Naive B cell (primary cell): Measurements from ENCODE around the gene CENPX. TPM values are rescaled to one million over a fixed set of nuclear protein-coding genes. Genes with fewer than 3 reads are reported as not detected.

Source experiments
- ATAC-seq, 2 donors: fragments of 150-1000 bp; cut with Tn5 transposase; 2 replicates each; pipeline ENCODE4 v1.10.0; 2021; ENCODE audit warnings: low read depth in 2 of 2, mild to moderate bottlenecking in 2 of 2, moderate library complexity in 2 of 2
- DNase-seq: peaks from one replicate; pipeline ENCODE4 v3.0.0; 2022
- H3K27ac Mint-ChIP-seq, 6 donors: one replicate each; pipeline ENCODE4 v1.8.0; 2020 to 2022; ENCODE audit warnings: mild to moderate bottlenecking in 6 of 6, mixed read lengths in 6 of 6, moderate library complexity in 5 of 6, inconsistent platforms in 2 of 6
- H3K27me3 Mint-ChIP-seq, 3 donors: one replicate each; pipeline ENCODE4 v1.8.0; 2021 to 2022; ENCODE audit warnings: mixed read lengths in 3 of 3, mild to moderate bottlenecking in 1 of 3
- H3K36me3 Mint-ChIP-seq, 2 donors: one replicate each; pipeline ENCODE4 v1.8.0; 2020 to 2022; ENCODE audit warnings: mixed read lengths in 2 of 2, inconsistent platforms in 1 of 2, mild to moderate bottlenecking in 1 of 2
- H3K4me1 Mint-ChIP-seq, 3 donors: one replicate each; pipeline ENCODE4 v1.8.0; 2020 to 2022; ENCODE audit warnings: mixed read lengths in 3 of 3, inconsistent platforms in 1 of 3, mild to moderate bottlenecking in 1 of 3, moderate library complexity in 1 of 3
- H3K4me3 Mint-ChIP-seq, 8 donors: one replicate each; pipeline ENCODE4 v1.8.0; 2020 to 2022; ENCODE audit warnings: mild to moderate bottlenecking in 8 of 8, mixed read lengths in 8 of 8, moderate library complexity in 8 of 8, inconsistent platforms in 2 of 8
- H3K9me3 Mint-ChIP-seq, 7 donors: one replicate each; pipeline ENCODE4 v1.8.0; 2020 to 2022; ENCODE audit warnings: mixed read lengths in 7 of 7, mild to moderate bottlenecking in 5 of 7, inconsistent platforms in 2 of 7, moderate library complexity in 1 of 7
- polyA plus RNA-seq, 6 donors: library from polyadenylated mRNA; unstranded; fragments of 300-500 nt; fragmentation: Illumina TruSeq; gene quantifications; one replicate each; pipeline ENCODE4 v1.2.3, GENCODE V29; 2021; ENCODE audit warnings: low read depth in 6 of 6

Gene CENPX
- polyA plus RNA-seq, 6 donors from 2014 or later, result 52.6 to 77.6 (median 58.3) TPM

DNA sequence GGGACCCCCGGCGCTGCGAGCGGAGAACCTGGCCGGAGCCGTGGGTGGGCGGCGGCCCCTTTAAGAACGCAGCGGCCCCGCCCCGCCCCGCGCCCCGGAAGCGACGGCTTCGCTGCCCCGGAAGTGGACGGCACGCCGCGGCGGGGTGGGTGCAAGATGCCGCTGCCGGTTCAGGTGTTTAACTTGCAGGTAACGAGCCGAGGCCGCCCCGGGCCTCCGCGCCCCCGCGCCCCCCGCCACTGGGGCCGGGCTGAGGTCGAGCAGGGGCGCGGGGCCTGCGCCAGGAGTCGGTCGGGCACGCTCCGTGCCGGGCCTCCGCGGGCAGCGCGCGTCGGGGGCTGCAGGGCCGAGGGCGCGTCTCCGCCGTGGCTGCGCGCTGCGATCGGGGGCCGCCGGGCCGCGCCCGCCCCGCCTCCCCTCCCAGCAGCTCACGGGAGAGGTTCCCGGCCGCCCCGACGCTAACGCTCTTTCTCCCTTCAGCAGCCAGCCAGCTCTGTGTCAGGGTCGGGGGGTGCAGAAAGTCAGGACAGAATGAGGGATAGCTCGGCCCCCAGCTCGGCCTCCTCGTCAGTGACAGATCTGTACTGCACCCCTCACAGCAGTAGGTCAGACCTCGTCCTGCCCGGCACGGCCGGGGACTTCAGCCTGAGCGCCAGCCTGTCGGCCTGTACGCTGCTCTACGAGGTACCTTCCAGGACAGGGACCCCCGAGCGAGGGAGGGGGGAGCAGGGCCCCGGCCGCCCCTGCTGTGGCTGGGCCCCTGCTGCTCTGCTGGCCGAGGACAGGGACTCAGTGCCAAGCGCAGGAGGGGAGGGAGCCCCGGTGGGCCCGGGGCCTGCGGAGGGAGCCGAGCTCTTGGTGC is 29.3 kb upstream of the CENPX start, which contains the start of the genes GPS1 and RFNG:
Gene GPS1, plus strand, starts transcription at position 123 of the 862 bp plus-strand sequence. Its CDS starts 34 bp downstream, at position 157.
Gene RFNG, minus strand, starts transcription at position 36 of the 862 bp plus-strand sequence. CDS start 45 bp downstream, outside the sequence.
- H3K27me3 Mint-ChIP-seq, result no peaks in the 10 kb centered on the region
- H3K27ac Mint-ChIP-seq, result peak within 1 kb of the TSS in 4 of 6 donors; percentile 47 to 97 (median 80)
- ATAC-seq (peak; percentile 95 to 96), DNase-seq (peak; percentile 74)
- H3K36me3 Mint-ChIP-seq, result no peaks in the 10 kb centered on the region
- peaks cover 8 to 18% (median 10%) of the 10 kb centered on the region in 3 donors for H3K4me1 Mint-ChIP-seq
- peak within 1 kb of the TSS; percentile 76 to 92 (median 86) for H3K4me3 Mint-ChIP-seq
- no peaks in the 10 kb centered on the region for H3K9me3 Mint-ChIP-seq

- Mint-ChIP-seq H3K27me3 (no peaks in the 10 kb centered on the region), H3K4me1 (peaks cover 8 to 18% (median 10%) of the 10 kb centered on the region in 3 donors), H3K27ac (peak overlapping the region in 3 of 6 donors; percentile 79 to 97 (median 81)), H3K4me3 (peak overlapping the region; percentile 47 to 91 (median 86)), H3K36me3 (no peaks in the 10 kb centered on the region), H3K9me3 (no peaks in the 10 kb centered on the region)
- ATAC-seq, result peak; percentile 20 to 26
- no peak for DNase-seq
Measured at GRCh38 chr17:82050761-82051641, 28.3 kb upstream of the CENPX start.

DNA sequence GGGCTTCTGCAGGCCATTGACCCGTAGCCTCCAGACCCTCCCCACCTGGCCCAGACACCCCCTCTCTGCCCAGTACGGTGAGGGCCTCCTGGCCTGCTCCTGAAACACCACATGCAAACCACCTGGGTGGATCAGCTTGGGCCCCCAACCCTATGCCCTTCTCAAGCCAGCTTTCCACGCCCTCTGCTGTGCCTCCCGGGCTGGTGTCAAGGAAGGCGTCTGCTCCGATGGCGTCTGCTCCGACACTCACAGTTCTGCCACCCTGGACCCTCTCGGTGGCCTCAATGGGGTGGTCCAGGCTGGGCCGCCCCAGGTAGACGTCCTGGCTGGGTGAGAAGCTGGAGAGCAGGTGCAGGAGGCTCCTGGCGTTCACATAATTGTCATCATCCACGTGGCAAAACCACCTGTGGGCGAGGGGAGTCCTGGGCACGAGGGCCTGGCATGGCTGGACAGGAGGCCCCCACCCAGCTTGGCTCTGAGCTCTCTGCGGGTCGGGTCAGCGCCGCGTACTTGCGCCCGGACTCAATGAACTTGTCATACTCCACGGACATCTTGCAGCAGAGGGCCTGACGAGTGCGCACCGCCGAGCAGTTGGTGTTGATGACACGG is 27.6 kb upstream of the CENPX start:
- no peaks in the 10 kb centered on the region for H3K27me3 Mint-ChIP-seq
- DNase-seq (no peak), ATAC-seq (no peak)
- H3K4me1 Mint-ChIP-seq, result peaks cover 8 to 18% (median 10%) of the 10 kb centered on the region in 3 donors
- peak overlapping the region in 7 of 8 donors; percentile 47 to 91 (median 88) for H3K4me3 Mint-ChIP-seq
- no peaks in the 10 kb centered on the region for H3K36me3 Mint-ChIP-seq
- peak overlapping the region in 1 of 6 donors; percentile 79 for H3K27ac Mint-ChIP-seq
- H3K9me3 Mint-ChIP-seq, result no peaks in the 10 kb centered on the region

- H3K36me3 Mint-ChIP-seq, result no peaks in the 10 kb centered on the region
- H3K27ac Mint-ChIP-seq, result peak overlapping the region in 1 of 6 donors; percentile 56
- peak overlapping the region in 1 of 8 donors; percentile 64 for H3K4me3 Mint-ChIP-seq
Measured at GRCh38 chr17:82049521-82049971, 26.9 kb upstream of the CENPX start.

DNA sequence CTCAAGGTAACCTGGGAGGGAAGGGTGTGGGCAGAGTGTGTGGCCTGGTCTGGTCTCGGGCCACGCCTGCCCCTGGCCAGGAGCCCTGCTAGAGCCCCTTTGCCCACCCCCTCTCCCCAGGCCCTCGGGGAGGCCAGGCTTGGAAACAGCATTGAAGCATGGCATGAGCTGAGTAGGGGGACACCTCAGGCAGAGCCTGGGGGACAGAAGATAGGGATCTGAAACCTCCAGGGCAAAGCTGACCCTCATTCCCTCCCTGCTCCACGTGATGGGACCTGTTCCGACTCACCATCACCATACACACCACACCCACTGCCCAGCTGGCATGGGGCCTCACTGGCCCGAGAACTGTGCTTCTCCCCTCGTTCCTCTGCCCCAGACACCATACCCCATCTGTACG is 26.4 kb upstream of the CENPX start:
- Mint-ChIP-seq H3K36me3 (no peaks in the 10 kb centered on the region), H3K27me3 (no peaks in the 10 kb centered on the region), H3K27ac (peak overlapping the region in 1 of 6 donors; percentile 56), H3K4me1 (peaks cover 6 to 18% (median 8%) of the 10 kb centered on the region in 3 donors), H3K9me3 (no peaks in the 10 kb centered on the region), H3K4me3 (peak overlapping the region in 2 of 8 donors; percentile 64)
- DNase-seq (no peak), ATAC-seq (no peak)

More at GRCh38 chr17:82049521-82049971, 26.9 kb upstream of the CENPX start:
- no peaks in the 10 kb centered on the region for H3K27me3 Mint-ChIP-seq
- DNase-seq (no peak), ATAC-seq (no peak)
- H3K9me3 Mint-ChIP-seq, result no peaks in the 10 kb centered on the region
- peaks cover 6 to 18% (median 8%) of the 10 kb centered on the region in 3 donors for H3K4me1 Mint-ChIP-seq

DNA sequence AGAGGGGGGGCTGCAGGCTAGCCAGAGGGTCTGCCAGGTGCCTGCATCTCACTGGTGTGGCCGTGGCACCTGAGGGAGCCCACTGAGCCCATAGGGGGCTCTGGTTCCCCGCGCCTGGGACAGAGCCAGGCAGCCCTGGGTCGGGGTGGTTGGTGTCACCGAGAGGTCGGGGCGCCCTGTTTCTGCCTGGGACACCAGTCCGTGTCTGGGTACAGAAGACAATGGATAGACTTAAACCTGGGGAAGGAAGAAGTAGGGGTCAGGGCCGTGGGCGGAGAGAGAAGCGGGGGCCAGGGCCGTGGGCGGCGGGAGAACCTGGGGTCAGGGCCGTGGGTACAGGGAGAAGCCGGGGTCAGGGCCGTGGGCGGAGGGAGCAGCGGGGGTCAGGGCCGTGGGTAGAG is 25.9 kb upstream of the CENPX start:
- Mint-ChIP-seq H3K4me1 (peaks cover 6 to 18% (median 8%) of the 10 kb centered on the region in 3 donors), H3K36me3 (no peaks in the 10 kb centered on the region), H3K9me3 (no peaks in the 10 kb centered on the region), H3K4me3 (peak overlapping the region in 4 of 8 donors; percentile 28 to 74 (median 46)), H3K27ac (no peak overlapping the region), H3K27me3 (no peaks in the 10 kb centered on the region)
- ATAC-seq, result no peak
- DNase-seq, result no peak

GRCh38 chr17:82047914-82048570 is 25.4 kb upstream of the CENPX start:
- no peaks in the 10 kb centered on the region for H3K27me3 Mint-ChIP-seq
- no peaks in the 10 kb centered on the region for H3K36me3 Mint-ChIP-seq
- no peak overlapping the region for H3K27ac Mint-ChIP-seq
- DNase-seq (no peak), ATAC-seq (no peak)
- H3K4me3 Mint-ChIP-seq, result peak overlapping the region in 4 of 8 donors; percentile 42 to 70 (median 61)
- H3K9me3 Mint-ChIP-seq, result no peaks in the 10 kb centered on the region
- peaks cover 6 to 14% (median 8%) of the 10 kb centered on the region in 3 donors for H3K4me1 Mint-ChIP-seq

DNA sequence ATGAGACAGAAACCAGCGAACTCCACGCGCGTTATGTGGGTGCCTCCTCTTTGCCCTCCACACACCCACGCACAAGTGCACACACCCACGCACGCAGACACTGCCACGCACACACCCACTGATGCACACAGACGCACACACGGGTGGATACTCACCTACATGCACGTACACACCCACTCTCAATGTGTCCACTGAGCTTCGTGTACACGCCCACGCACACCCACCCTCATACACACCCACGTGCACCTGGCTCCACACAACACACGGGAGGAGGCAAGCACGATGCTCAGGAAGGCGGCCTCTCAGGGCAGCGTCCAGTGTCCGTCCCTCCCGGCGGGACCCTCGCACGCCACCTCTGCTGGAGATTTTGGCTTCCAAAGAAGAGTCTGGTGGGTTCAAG is 24.7 kb upstream of the CENPX start:
- no peak overlapping the region for H3K27ac Mint-ChIP-seq
- H3K4me1 Mint-ChIP-seq, result peaks cover 6 to 10% (median 8%) of the 10 kb centered on the region in 3 donors
- ATAC-seq (no peak), DNase-seq (no peak)
- no peaks in the 10 kb centered on the region for H3K9me3 Mint-ChIP-seq
- no peaks in the 10 kb centered on the region for H3K27me3 Mint-ChIP-seq
- no peaks in the 10 kb centered on the region for H3K36me3 Mint-ChIP-seq
- H3K4me3 Mint-ChIP-seq, result peak overlapping the region in 4 of 8 donors; percentile 6 to 75 (median 40)

GRCh38 chr17:82046903-82047302 is 24.2 kb upstream of the CENPX start:
- DNase-seq, result no peak
- H3K4me3 Mint-ChIP-seq, result peak overlapping the region in 2 of 8 donors; percentile 29 to 71

DNA sequence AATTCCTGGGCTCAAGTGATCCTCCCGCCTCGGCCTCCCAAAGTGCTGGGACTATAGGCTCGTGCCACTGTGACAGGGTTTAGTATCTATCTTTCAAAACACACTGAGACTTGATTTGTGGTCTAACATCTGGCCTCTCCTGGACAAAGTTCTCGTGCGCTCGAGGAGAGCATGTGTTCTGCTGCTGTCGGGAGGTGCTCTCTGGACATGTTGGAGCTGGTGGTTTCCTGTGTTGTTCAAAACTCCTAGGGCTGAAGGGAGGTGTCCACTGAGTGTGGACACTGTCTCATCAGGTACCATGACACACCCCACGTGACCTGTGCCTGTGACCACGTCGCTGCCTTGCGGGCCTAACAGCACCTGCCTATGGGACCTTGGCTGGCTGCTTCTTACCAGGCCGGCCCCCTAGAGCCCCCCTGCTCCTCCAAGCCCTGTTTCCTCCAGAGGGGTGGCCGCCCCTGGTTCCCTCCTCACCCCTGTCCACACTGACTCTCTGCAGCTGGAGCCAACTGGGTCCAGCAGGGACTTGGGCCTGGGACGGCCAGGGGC is 23.3 kb upstream of the CENPX start:
- Mint-ChIP-seq H3K9me3 (no peaks in the 10 kb centered on the region), H3K4me1 (peaks cover 5 to 10% (median 8%) of the 10 kb centered on the region in 3 donors), H3K27me3 (no peaks in the 10 kb centered on the region), H3K36me3 (no peaks in the 10 kb centered on the region), H3K4me3 (peak overlapping the region in 2 of 8 donors; percentile 51 to 71), H3K27ac (no peak overlapping the region)
- no peak for DNase-seq
- no peak for ATAC-seq

More at GRCh38 chr17:82046903-82047302, 24.2 kb upstream of the CENPX start:
- H3K4me1 Mint-ChIP-seq, result peaks cover 6 to 10% (median 8%) of the 10 kb centered on the region in 3 donors
- H3K27me3 Mint-ChIP-seq, result no peaks in the 10 kb centered on the region
- ATAC-seq, result no peak
- H3K36me3 Mint-ChIP-seq, result no peaks in the 10 kb centered on the region
- H3K27ac Mint-ChIP-seq, result no peak overlapping the region
- H3K9me3 Mint-ChIP-seq, result no peaks in the 10 kb centered on the region

GRCh38 chr17:82043507-82043906 is 20.8 kb upstream of the CENPX start:
- Mint-ChIP-seq H3K27ac (no peak overlapping the region), H3K9me3 (no peaks in the 10 kb centered on the region), H3K27me3 (no peaks in the 10 kb centered on the region), H3K36me3 (no peaks in the 10 kb centered on the region), H3K4me1 (peaks cover 7 to 12% (median 10%) of the 10 kb centered on the region in 3 donors), H3K4me3 (no peak overlapping the region)
- DNase-seq, result no peak
- ATAC-seq, result no peak

DNA sequence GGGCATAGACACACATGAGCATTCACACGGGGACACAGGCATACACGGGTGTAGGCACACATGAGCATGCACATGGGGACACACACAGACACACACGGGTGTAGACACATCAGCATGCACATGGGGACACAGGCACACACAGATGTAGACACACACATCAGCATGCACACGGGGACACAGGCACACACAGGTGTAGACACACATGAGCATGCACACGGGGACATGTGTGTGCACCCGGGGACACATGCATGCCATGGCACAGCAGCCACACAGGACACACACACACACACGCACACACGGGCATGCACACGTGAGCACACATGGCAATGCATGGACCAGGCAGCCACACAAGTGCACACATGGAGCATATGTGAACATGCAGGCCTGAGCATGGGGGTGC is 20.0 kb upstream of the CENPX start:
- H3K27me3 Mint-ChIP-seq, result no peaks in the 10 kb centered on the region
- no peaks in the 10 kb centered on the region for H3K9me3 Mint-ChIP-seq
- no peaks in the 10 kb centered on the region for H3K36me3 Mint-ChIP-seq
- H3K4me3 Mint-ChIP-seq, result no peak overlapping the region
- DNase-seq, result no peak
- ATAC-seq, result no peak
- H3K4me1 Mint-ChIP-seq, result peaks cover 12 to 16% (median 15%) of the 10 kb centered on the region in 3 donors
- no peak overlapping the region for H3K27ac Mint-ChIP-seq
